B cell (primary cell): ENCODE measurements around the gene SLC39A3. TPM values are rescaled to one million over a fixed set of nuclear protein-coding genes. Genes with fewer than 3 reads are reported as not detected.

Source experiments
- ATAC-seq: fragments of 200-7000 bp; cut with Tn5 transposase; one replicate; pipeline ENCODE4 v1.10.0; 2021; ENCODE audit warnings: low read depth, mild to moderate bottlenecking, moderate number of reproducible peaks, moderate library complexity
- CTCF ChIA-PET: fragments of 350-600 bp; sonication (Branson Sonifier 250); formaldehyde crosslinking; loops from one replicate; lab custom pipeline; 2021; ENCODE audit warnings: antibody characterized with exemption, inconsistent platforms; lab: Charles Lee
- POLR2A ChIA-PET: fragments of 350-600 bp; sonication (Branson Sonifier 250); formaldehyde crosslinking; loops from one replicate; lab custom pipeline; 2021; ENCODE audit warnings: antibody characterized with exemption; lab: Charles Lee
- DNase-seq: peaks from one replicate; pipeline ENCODE4 v3.0.0; 2013
- H2AFZ ChIP-seq: 2 replicates; pipeline ENCODE4 v1.6.1; 2012; ENCODE audit warnings: mild to moderate bottlenecking, low read depth, low read length; ENCODE audit not compliant: insufficient read depth, poor library complexity, severe bottlenecking
- H3K27ac ChIP-seq, 2 donors: 1 replicate in 1 of 2; 2 replicates in 1 of 2; pipeline ENCODE4 v1.5.1; 2012 to 2013; ENCODE audit warnings: low read length in 2 of 2, mild to moderate bottlenecking in 2 of 2, moderate library complexity in 1 of 2
- H3K27me3 ChIP-seq, 4 experiments: fragments of 200-600 bp in 1 of 4; sonication (generic) in 1 of 4; replicated peaks in 1 of 4; 1 replicate in 2 of 4; 2 replicates in 2 of 4; pipeline versions ENCODE4 v1.6.1 to v1.7.0; 2013 to 2016; ENCODE audit warnings: low read length in 3 of 4, mild to moderate bottlenecking in 2 of 4, mixed read lengths in 1 of 4, moderate library complexity in 1 of 4; ENCODE audit not compliant: insufficient read depth in 4 of 4, control insufficient read depth in 3 of 4; ENCODE audit errors: control extremely low read depth in 1 of 4
- H3K36me3 ChIP-seq, 2 experiments: replicated peaks in 1 of 2; 1 replicate in 1 of 2; 2 replicates in 1 of 2; pipeline versions ENCODE4 v1.6.1 to v1.7.1; 2013; ENCODE audit warnings: low read length in 1 of 2; ENCODE audit not compliant: insufficient read depth in 2 of 2, control insufficient read depth in 1 of 2; ENCODE audit errors: control extremely low read depth in 1 of 2, extremely low read depth in 1 of 2
- H3K4me1 ChIP-seq, 2 donors: fragments of 200-600 bp in 1 of 2; sonication (generic) in 1 of 2; 1 replicate in 1 of 2; 2 replicates in 1 of 2; pipeline versions ENCODE4 v1.5.1 to v1.6.1; 2013 to 2017; ENCODE audit warnings: low read length in 2 of 2; ENCODE audit not compliant: control insufficient read depth in 2 of 2, insufficient read depth in 2 of 2
- H3K4me2 ChIP-seq: replicated peaks from 2 replicates; pipeline ENCODE3; 2012; ENCODE audit warnings: mild to moderate bottlenecking, low read depth, low read length; ENCODE audit not compliant: poor library complexity, severe bottlenecking
- H3K4me3 ChIP-seq, 5 experiments: fragments of 200-600 bp in 1 of 5; sonication (generic) in 1 of 5; 1 replicate in 3 of 5; 2 replicates in 2 of 5; pipeline versions ENCODE4 v1.5.1 to v1.7.0; 2011 to 2016; ENCODE audit warnings: low read length in 4 of 5, mild to moderate bottlenecking in 4 of 5, low read depth in 2 of 5, control low read depth in 1 of 5, moderate library complexity in 1 of 5; ENCODE audit not compliant: insufficient read depth in 1 of 5; ENCODE audit errors: control extremely low read depth in 1 of 5, extremely low read depth in 1 of 5
- H3K79me2 ChIP-seq: fragments of 200-600 bp; sonication (generic); one replicate; pipeline ENCODE4 v1.6.0; 2016; ENCODE audit warnings: low read length; ENCODE audit not compliant: control insufficient read depth, insufficient read depth
- H3K9ac ChIP-seq: fragments of 200-600 bp; sonication (generic); 2 replicates; pipeline ENCODE4 v1.6.1; 2017; ENCODE audit warnings: mild to moderate bottlenecking, low read length, moderate library complexity
- H3K9me3 ChIP-seq, 3 donors: one replicate each; pipeline versions ENCODE4 v1.6.1 to v1.7.1; 2013; ENCODE audit warnings: low read length in 2 of 3; ENCODE audit not compliant: control insufficient read depth in 2 of 3, insufficient read depth in 1 of 3; ENCODE audit errors: control extremely low read depth in 1 of 3
- H4K20me1 ChIP-seq: 2 replicates; pipeline ENCODE4 v1.6.0; 2012; ENCODE audit warnings: mild to moderate bottlenecking, low read length; ENCODE audit not compliant: insufficient read depth, control insufficient read depth, poor library complexity, severe bottlenecking
- H3K27ac Mint-ChIP-seq: one replicate; pipeline ENCODE4 v1.8.0; 2021; ENCODE audit warnings: mixed read lengths
- H3K27me3 Mint-ChIP-seq: one replicate; pipeline ENCODE4 v1.8.0; 2021; ENCODE audit warnings: mixed read lengths
- H3K4me1 Mint-ChIP-seq: one replicate; pipeline ENCODE4 v1.8.0; 2021; ENCODE audit warnings: mixed read lengths
- H3K4me3 Mint-ChIP-seq: one replicate; pipeline ENCODE4 v1.8.0; 2021; ENCODE audit warnings: mixed read lengths
- H3K9me3 Mint-ChIP-seq: one replicate; pipeline ENCODE4 v1.8.0; 2022; ENCODE audit warnings: mixed read lengths; ENCODE audit not compliant: insufficient read depth
- EZH2 ChIP-seq: IDR thresholded peaks from 2 replicates; pipeline ENCODE4 v1.6.1; 2012; ENCODE audit warnings: borderline replicate concordance, low read depth, mild to moderate bottlenecking, moderate library complexity, low read length; ENCODE audit not compliant: insufficient read depth, poor library complexity, severe bottlenecking
- WGBS: methylation state at CpG from one replicate; pipeline ENCODE4 v1.1.5; 2013; ENCODE audit warnings: missing lambda C conversion rate; ENCODE audit not compliant: insufficient coverage; 5-methylcytosine and 5-hydroxymethylcytosine counted together
- intact Hi-C: fragments of 100-400 bp; cut with micrococcal nuclease; formaldehyde crosslinking; loops from one replicate; pipeline ENCODE4 v1.10.0; 2022
- polyA plus RNA-seq: library from polyadenylated mRNA; depleted of rRNA; stranded (reverse); fragments of >200 nt; gene quantifications from 2 replicates; pipeline ENCODE4 v1.2.3, GENCODE V29; 2012
- total RNA-seq, 2 donors: library from RNA; stranded (reverse); fragments of 120-200 nt in 1 of 2; gene quantifications; 1 replicate in 1 of 2; 2 replicates in 1 of 2; pipeline versions ENCODE4 v1.2.3 to v1.2.4, GENCODE V29; 2013 to 2022
- TF ChIP-seq, protein P1 (sequence below): fragments of 200-600 bp; IDR thresholded peaks from one replicate; pipeline ENCODE4 v1.8.0; 2022; ENCODE audit warnings: antibody characterized with exemption, mild to moderate bottlenecking

Gene SLC39A3
- total and polyA plus RNA-seq, 2 donors (not counting 1 experiment from before 2014, with no cell fraction given), result 36.4 to 37.6 TPM

DNA sequence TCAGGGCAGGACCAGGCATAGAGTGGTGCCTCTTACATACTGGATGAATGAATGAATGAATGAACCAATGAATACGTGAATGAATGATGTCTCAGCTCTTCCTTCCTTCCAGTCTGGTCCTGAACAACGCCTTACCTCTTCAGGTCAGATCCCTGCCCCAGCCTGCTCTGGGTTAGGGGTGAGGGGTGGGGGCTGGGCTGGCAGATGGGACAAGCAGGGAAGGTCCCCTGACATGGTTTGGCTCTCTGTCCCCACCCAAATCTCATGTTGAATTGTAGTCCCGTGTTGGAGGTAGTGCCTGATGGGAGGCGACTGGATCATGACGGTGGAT is 28.0 kb downstream of the SLC39A3 start:
- no peaks in the 10 kb centered on the region for H3K79me2 ChIP-seq
- Mint-ChIP-seq H3K4me1 (peaks cover 40% of the 10 kb centered on the region), H3K27ac (peak overlapping the region; percentile 96), H3K9me3 (peaks cover 5% of the 10 kb centered on the region), H3K4me3 (peak overlapping the region; percentile 73), H3K27me3 (no peaks in the 10 kb centered on the region)
- WGBS, result 83% methylated on average over 1 of the region's 5 CpGs
- peaks cover 26 to 41% of the 10 kb centered on the region in 2 donors for H3K4me1 ChIP-seq
- peaks cover 0 to 46% (median 10%) of the 10 kb centered on the region in 3 donors for H3K9me3 ChIP-seq
- no peaks in the 10 kb centered on the region for H4K20me1 ChIP-seq
- no peak overlapping the region for H3K4me3 ChIP-seq
- peak overlapping the region in 1 of 2 donors; percentile 97 for H3K27ac ChIP-seq
- CTCF ChIA-PET, result interaction anchor here (1.2 to 1.6 kb wide), 3 partner anchors 27 to 64 kb away, joined by 4 to 11 read pairs (median 5); partner anchors contain the start of gene SLC39A3
- no peak overlapping the region for H3K9ac ChIP-seq
- ATAC-seq (no peak), DNase-seq (no peak)
- H3K36me3 ChIP-seq, result peaks cover 0 to 4% of the 10 kb centered on the region in 2 experiments
- no peaks in the 10 kb centered on the region for H3K27me3 ChIP-seq
- POLR2A ChIA-PET, result interaction anchor here (0.9 to 3.2 kb wide), 4 partner anchors 10 to 43 kb away, joined by 5 to 29 read pairs (median 26); partner anchors contain the start of gene GNG7
- H2AFZ ChIP-seq, result no peak overlapping the region
- TF ChIP-seq EZH2, result no peak
- TF ChIP-seq, protein P1, sequence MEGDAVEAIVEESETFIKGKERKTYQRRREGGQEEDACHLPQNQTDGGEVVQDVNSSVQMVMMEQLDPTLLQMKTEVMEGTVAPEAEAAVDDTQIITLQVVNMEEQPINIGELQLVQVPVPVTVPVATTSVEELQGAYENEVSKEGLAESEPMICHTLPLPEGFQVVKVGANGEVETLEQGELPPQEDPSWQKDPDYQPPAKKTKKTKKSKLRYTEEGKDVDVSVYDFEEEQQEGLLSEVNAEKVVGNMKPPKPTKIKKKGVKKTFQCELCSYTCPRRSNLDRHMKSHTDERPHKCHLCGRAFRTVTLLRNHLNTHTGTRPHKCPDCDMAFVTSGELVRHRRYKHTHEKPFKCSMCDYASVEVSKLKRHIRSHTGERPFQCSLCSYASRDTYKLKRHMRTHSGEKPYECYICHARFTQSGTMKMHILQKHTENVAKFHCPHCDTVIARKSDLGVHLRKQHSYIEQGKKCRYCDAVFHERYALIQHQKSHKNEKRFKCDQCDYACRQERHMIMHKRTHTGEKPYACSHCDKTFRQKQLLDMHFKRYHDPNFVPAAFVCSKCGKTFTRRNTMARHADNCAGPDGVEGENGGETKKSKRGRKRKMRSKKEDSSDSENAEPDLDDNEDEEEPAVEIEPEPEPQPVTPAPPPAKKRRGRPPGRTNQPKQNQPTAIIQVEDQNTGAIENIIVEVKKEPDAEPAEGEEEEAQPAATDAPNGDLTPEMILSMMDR, result no peak
- intact Hi-C loops, result loop anchor here (1.0 kb wide), 1 partner anchor 8 kb away; no protein-coding TSS in a partner anchor
- peak overlapping the region; percentile 71 for H3K4me2 ChIP-seq

DNA sequence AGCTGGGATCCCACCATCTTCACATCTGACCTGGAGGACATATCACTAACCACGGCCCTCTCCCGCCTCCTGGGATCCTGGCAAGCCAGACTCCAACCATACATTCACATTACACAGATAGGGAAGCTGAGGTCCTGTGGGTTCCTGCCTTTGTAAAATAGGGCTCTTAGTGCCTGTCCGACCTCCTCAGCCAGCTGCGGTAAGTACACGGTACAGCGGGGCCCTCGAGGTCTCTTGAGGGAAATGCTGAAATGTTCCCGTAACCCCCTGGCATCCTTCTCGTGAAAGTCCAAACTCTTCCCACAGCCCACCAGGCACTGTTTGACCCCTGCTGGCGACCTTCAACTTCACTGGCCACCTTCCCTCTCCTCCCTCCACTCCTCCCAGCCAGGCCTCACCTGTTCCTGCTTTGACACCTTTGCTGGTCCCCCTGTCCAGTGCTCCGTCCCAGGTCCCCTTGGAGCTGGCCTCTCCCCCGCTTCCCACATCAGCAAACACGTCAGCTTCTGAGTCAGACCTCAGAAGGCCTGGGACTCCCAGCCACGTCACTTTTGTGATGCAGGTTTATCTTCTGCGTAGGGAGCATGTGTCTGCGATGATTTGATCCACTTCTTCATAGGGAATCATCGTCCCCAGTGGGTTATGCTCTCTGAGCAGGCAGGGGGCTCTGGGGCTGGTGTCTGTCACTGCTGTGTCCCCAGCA is 28.5 kb downstream of the SLC39A3 start:
- H3K79me2 ChIP-seq, result no peaks in the 10 kb centered on the region
- DNase-seq (peak; percentile 76), ATAC-seq (no peak)
- H3K27me3 Mint-ChIP-seq, result no peaks in the 10 kb centered on the region
- H3K9me3 ChIP-seq, result peaks cover 0 to 42% (median 10%) of the 10 kb centered on the region in 3 donors
- peaks cover 5% of the 10 kb centered on the region for H3K9me3 Mint-ChIP-seq
- H4K20me1 ChIP-seq, result no peaks in the 10 kb centered on the region
- peak overlapping the region; percentile 73 for H3K4me3 Mint-ChIP-seq
- H3K27me3 ChIP-seq, result no peaks in the 10 kb centered on the region
- peak overlapping the region; percentile 39 for H3K9ac ChIP-seq
- TF ChIP-seq, protein P1, result no peak
- TF ChIP-seq EZH2, result no peak
- H3K4me3 ChIP-seq, result peak overlapping the region in 2 of 5 experiments; percentile 7 to 22
- no peak overlapping the region for H2AFZ ChIP-seq
- peak overlapping the region; percentile 84 to 97 for H3K27ac ChIP-seq
- ChIA-PET POLR2A (interaction anchor here (0.9 to 3.2 kb wide), 5 partner anchors 10 to 235 kb away, joined by 3 to 29 read pairs (median 25); partner anchors contain the start of genes GADD45B and GNG7), CTCF (interaction anchor here (0.9 to 3.0 kb wide), 12 partner anchors 10 to 149 kb away, joined by 3 to 14 read pairs (median 6); partner anchors contain the start of genes GNG7 and SLC39A3)
- H3K27ac Mint-ChIP-seq, result peak overlapping the region; percentile 96
- intact Hi-C loops, result loop anchor here (1.0 kb wide), 1 partner anchor 9 kb away; no protein-coding TSS in a partner anchor
- whole genome bisulfite sequencing, result 43% methylated on average over 15 of the region's 17 CpGs
- H3K4me2 ChIP-seq, result peak overlapping the region; percentile 71
- H3K4me1 Mint-ChIP-seq, result peaks cover 40% of the 10 kb centered on the region
- H3K36me3 ChIP-seq, result peaks cover 0 to 4% of the 10 kb centered on the region in 2 experiments
- H3K4me1 ChIP-seq, result peaks cover 26 to 40% of the 10 kb centered on the region in 2 donors
